ENCODE measurements around the gene TREX2.

TREX2 gene

GRCh38 chrX:153455571-153455970, 9.7 kb upstream of the TREX2 start:
- intact Hi-C loops (cut with DNase I; ENCODE audit: low total_unique reads), result no loop called here
- TF ChIP-seq CTCF (IDR thresholded peaks at IDR 0.05), result no peak
- DNase-seq, result peak in 1 of 2 donors; percentile 31
- no peaks in the 10 kb centered on the region for H3K4me1 ChIP-seq
- H3K36me3 ChIP-seq, result peaks cover 15 to 44% (median 39%) of the 10 kb centered on the region in 3 donors
- H3K27ac ChIP-seq, result no peak overlapping the region
- H3K9me3 ChIP-seq, result no peaks in the 10 kb centered on the region
- H3K27me3 ChIP-seq, result no peaks in the 10 kb centered on the region
- no peak overlapping the region for H3K4me3 ChIP-seq

DNA sequence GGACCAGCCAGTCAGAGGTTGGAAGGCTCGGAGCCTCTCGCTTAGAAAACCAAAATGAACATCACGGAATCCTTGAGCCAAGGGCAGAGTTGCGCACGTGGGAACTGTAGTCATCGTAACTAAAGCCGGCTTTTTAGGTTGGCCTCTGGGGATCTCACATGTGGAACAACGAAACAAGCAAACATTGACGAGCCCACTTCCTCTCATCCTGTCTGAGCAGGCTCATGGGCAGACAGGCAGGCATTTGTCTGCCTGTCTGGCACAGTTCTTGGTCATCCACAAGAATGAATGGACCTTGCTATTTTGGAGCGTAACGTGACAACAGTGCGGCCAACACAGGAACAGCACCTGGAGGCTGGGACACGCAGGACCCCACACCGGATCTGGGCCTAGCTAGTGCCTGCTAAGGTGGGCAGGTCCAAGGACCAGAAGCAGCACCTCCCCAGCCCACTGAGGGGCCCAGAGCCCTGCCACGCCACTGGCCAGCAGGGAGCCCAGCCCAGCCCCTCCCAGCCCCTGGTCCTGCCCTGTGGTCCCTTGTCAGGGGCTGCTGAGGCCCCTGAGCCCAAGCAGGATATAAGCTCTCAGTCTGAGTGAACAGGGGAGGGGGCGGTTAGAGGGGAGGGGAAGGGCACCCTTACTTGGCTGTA, 9.2 kb upstream of the TREX2 start:
- H3K4me3 ChIP-seq, result no peak overlapping the region
- peaks cover 15 to 49% (median 41%) of the 10 kb centered on the region in 3 donors for H3K36me3 ChIP-seq
- TF ChIP-seq CTCF (IDR thresholded peaks at IDR 0.05), result no peak
- H3K4me1 ChIP-seq, result no peaks in the 10 kb centered on the region
- intact Hi-C loops (cut with DNase I; ENCODE audit: low total_unique reads), result no loop called here
- H3K27me3 ChIP-seq, result no peaks in the 10 kb centered on the region
- no peak for DNase-seq
- H3K9me3 ChIP-seq, result no peaks in the 10 kb centered on the region
- H3K27ac ChIP-seq, result no peak overlapping the region

- no peak for DNase-seq
- intact Hi-C loops (cut with DNase I; ENCODE audit: low total_unique reads), result no loop called here
- no peak overlapping the region for H3K27ac ChIP-seq
- TF ChIP-seq CTCF (IDR thresholded peaks at IDR 0.05), result no peak
- peaks cover 12 to 57% (median 37%) of the 10 kb centered on the region in 3 donors for H3K36me3 ChIP-seq
- no peak overlapping the region for H3K4me3 ChIP-seq
- no peaks in the 10 kb centered on the region for H3K9me3 ChIP-seq
- no peaks in the 10 kb centered on the region for H3K4me1 ChIP-seq
- no peaks in the 10 kb centered on the region for H3K27me3 ChIP-seq
Observed at GRCh38 chrX:153450949-153451277, 5.1 kb upstream of the TREX2 start.

DNA sequence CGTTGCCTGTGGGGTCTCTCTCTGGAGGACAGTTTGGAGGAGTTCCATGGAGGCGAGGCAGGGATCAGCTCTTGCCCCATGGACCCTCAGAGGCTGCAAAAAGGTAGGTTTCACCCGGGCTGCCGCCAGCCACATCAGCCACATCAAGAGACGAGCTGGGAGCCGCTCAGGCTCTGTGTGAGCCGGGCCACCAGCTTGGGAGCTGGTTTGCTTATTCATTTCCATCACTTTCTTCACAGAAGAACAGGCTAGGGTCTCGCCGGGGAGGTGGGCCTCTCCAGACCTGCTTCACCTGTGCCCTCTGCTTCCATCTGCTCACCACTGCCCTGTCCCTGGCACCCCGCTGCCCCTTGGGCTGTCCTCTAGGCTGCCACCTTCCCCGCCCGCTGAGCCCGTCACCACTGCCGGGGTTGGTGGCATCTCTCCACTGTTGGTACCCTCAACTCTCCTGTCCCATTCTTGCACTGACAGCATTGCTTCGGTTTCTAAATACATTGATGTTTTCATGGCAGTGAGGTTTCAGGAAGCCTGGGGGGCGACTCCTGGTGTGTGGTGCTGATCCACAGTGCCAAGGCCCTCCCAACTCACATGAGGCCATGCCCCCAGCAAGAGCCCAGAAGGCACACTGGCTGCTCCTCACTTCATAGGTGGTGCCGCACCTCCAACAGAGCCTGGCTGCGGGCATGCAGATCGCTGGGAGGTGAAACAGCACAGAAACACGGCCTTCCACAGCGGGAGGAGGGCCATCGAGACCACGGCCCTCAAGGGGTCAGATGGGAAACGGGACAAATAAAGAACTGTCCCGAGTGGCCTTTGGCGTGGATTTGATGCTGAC, 4.5 kb upstream of the TREX2 start:
- Histone ChIP-seq H3K4me1 (no peaks in the 10 kb centered on the region), H3K27ac (no peak overlapping the region), H3K27me3 (no peaks in the 10 kb centered on the region), H3K4me3 (no peak overlapping the region), H3K9me3 (no peaks in the 10 kb centered on the region), H3K36me3 (peaks cover 9 to 51% (median 31%) of the 10 kb centered on the region in 3 donors)
- intact Hi-C loops (cut with DNase I; ENCODE audit: low total_unique reads), result no loop called here
- no peak for TF ChIP-seq CTCF (IDR thresholded peaks at IDR 0.05)
- DNase-seq, result no peak

GRCh38 chrX:153449368-153450113, 3.7 kb upstream of the TREX2 start:
- Histone ChIP-seq H3K9me3 (no peaks in the 10 kb centered on the region), H3K36me3 (peaks cover 1 to 43% (median 24%) of the 10 kb centered on the region in 3 donors), H3K27ac (no peak overlapping the region), H3K4me3 (no peak overlapping the region), H3K27me3 (no peaks in the 10 kb centered on the region), H3K4me1 (no peaks in the 10 kb centered on the region)
- no peak for DNase-seq
- intact Hi-C loops (cut with DNase I; ENCODE audit: low total_unique reads), result no loop called here
- TF ChIP-seq CTCF (IDR thresholded peaks at IDR 0.05), result no peak

All from tibial artery (tissue), 4 donors.